Activated CD8-positive, alpha-beta memory T cell treated with anti-CD3 and anti-CD28 coated beads for 1 hour (primary cell): Measurements from ENCODE around the gene LIN7B.
A peak's percentile ranks its signal among the peaks of the same experiment; 100 is the strongest.
"Not testable (repeated sequence)": the region's sequence is repeated elsewhere in the genome, so short reads cannot be mapped to it uniquely, and the experiment has no call there.

Experiments used
- DNase-seq, 2 donors: peaks; one replicate each; pipeline ENCODE4 v3.0.0-alpha.2; 2020; ENCODE audit warnings: low read depth in 1 of 2; ENCODE audit errors: extremely low read depth in 1 of 2

The LIN7B gene

GRCh38 chr19:49141352-49141751 is 27.2 kb downstream of the LIN7B start:
- DNase-seq, result no peak

- DNase-seq, result peak in 1 of 2 donors; percentile 37
Measured at GRCh38 chr19:49142866-49143335, 28.7 kb downstream of the LIN7B start.

DNA sequence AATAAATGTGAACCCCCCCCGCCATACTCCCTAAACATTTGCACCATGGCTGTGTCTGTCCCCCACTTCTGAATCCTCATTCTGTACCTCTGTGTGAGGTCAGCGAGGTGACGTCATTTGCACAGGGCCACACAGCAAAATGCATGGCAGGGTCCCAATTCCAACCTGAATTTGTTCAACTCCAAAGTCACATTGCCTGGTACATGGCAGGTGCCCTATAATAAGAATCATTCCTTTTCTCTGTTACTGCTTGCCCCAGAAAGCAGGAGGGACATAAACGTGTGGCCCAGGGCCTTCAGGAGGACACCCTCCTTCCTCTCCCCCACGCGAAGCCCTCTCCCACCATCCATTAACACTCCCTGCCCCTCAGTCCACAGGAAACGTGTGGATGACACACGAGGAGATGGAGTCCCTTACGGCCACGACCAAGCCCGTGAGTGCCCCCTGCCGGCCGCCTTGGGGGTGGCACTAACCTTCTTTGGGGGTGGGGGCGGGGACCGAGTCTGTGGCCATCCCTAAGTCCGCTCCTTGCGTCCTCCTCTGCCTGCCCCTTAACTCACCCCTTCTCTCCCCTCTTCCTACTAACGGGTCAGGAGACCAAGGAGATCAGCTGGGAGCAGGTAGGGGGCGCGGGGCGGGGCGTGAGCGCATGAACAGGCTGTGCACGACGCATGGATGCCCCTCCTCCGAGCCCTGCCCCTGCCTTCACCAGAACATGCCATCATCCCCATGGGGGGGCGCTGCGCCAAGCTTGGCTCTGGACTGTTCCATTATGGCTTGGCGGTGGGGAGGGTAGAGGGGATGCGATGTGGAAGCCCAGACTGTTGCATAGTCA is 31.6 kb downstream of the LIN7B start:
- peak in 1 of 2 donors; percentile 65 for DNase-seq

GRCh38 chr19:49146408-49146770 is 32.2 kb downstream of the LIN7B start:
- DNase-seq, result not testable (repeated sequence)

DNA sequence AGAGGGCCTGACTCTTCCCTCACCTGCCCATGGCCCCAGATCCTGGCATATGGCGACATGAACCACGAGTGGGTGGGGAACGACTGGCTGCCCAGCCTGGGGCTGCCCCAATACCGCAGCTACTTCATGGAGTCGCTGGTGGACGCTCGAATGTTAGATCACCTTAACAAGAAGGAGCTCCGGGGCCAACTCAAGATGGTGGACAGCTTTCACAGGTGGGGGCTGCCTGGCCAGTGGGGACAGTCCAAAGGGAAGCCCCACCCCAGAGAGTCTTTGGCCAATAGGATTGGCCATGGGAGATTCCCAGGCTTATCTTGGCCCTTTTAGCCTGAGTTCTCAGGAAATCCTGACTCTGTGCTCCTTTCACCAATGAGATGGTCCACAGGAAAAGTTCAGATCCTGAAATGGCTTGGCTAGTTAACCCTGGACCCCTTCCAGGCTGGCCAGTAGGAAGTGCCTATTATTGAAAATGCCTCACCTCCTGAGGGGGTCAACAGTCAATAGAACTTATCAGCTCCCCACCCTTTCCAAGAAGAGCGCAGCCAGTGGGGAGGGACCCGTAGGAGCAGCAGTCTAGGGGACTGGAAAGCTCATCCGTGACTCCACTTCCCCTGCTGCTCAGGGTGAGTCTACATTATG is 34.0 kb downstream of the LIN7B start:
- DNase-seq, result no peak

- DNase-seq, result peak; percentile 52 to 62
Measured at GRCh38 chr19:49148784-49149651, 34.8 kb downstream of the LIN7B start.

DNA sequence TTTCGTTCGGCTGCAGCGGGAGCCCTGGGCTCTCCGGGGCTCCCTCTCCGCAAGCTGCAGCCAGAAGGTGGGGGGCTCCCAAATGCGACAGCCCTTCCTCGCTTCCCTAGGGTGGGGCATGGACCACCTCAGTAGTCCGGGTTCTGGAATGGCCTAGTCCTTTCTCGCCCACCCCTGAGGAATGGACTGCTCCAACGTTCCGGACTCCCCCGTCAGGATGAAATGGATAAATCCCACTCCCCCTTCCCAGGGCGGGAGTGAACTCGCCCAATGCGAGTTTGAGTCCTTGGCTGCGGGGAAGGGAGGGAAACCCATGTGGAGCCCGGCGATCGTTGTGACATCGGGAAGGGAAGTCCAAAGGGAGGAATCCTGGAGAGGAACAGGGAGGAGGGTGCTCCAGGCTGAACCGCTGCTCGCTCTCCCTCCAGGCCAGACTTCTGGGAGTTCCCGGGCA is 35.5 kb downstream of the LIN7B start:
- no peak for DNase-seq

DNA sequence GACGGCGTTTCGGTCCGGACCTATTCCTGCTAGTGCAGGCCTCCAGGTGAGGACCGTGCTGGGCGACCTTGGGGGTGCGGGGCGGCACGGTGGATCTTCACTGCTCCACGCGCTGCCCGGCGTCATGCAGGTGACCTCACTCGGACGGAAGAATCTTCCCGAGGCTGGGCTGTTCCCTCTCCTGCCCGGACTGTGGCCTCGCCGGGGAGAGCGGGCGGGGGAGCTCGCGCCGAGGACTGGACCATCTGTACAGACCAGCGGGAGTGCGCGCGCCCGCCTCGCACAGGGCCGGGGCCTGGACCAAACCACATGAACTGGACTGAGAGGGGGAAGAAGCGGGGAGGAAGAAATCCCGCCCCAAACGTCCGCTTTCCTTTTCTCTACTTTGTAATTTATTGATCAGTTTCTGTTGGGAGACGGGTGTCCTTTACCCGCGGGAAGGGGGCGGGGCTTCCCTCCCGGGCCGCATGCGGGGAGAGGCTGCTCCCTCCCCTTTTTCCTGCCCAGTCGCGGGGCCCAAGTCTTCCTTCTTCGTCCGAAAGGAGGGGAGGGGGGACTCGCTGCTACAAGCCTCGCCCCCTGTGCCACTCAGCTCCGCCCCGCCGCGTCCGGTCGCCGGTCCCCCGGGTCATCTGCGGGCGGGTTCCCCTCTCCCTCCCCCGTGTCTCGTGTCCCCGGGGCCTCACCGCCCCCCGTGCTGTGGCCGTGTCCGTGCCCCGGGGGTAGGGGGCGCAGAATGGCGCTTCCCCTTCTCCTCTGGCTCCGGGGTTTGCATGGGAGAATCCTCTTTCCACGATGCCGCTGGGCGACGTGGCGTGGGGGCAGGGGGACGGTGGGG is 36.2 kb downstream of the LIN7B start:
- DNase-seq, result peak in 1 of 2 donors; percentile 28

- DNase-seq, result no peak
Measured at GRCh38 chr19:49150944-49151243, 36.7 kb downstream of the LIN7B start.

- no peak for DNase-seq
Measured at GRCh38 chr19:49151267-49152118, 37.3 kb downstream of the LIN7B start.

GRCh38 chr19:49152119-49152550 is 38.0 kb downstream of the LIN7B start:
- no peak for DNase-seq

GRCh38 chr19:49153167-49153809 is 39.1 kb downstream of the LIN7B start:
- DNase-seq, result no peak

DNA sequence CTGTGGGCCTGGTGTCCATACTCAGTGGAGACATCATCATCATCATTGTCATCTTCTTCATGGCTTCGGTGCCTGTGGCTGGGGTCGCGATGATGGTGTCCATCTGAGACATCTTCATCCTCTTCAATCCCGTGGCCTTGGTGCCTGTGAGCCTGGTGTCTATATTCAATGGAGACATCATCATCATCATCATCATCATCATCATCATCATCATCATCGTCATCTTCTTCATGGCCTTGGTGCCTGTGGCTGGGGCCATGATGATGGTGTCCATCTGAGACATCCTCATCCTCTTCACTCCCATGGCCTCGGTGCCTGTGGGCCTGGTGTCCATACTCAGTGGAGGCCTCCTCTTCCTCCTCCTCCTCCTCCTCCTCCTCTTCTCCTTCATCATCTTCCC is 40.1 kb downstream of the LIN7B start:
- DNase-seq, result no peak

DNA sequence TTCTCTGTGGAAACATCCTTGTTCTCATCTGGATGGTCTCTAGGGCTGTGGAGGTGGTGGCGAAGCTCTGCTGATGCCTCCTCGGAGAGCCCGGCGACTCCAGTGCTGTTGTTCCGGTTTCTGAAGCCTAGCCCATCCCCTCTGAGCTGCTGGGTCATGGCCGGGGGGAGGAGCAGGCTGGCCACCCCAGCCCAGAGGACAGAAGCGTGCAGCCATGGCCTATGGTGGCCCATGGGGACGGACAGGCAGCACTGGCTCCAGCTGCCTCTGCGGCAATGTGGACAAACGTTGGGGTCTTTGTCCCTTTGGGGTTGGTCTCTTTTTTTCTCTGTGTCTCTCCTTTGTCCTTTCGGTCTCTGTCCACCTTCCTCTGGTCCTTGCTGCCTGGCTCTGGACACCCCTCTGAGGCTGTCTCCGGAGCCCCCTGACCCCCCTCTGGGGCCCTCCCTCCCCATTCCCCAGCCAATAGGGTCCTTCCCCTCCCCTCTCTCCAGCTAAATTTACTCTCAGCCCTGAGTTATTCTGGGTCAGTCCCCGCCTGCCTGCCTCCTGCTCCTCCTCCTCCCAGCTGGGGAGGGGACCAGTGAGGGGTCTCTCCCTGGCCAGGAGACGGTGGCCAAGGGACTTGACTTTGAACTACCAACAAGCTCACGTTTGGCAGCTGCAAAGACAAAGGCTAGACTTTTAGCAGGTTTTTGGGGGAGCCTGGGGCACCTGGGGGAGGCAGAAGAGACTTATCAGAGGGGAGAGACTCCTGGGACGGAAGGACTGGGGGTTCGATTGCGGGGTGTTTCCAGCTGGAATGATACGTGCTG is 41.0 kb downstream of the LIN7B start, which contains the start of gene HRC:
HRC (minus strand) TSS at position 392 of the 815 bp plus-strand sequence; CDS start at position 233, 159 bp downstream.
- DNase-seq, result no peak

DNA sequence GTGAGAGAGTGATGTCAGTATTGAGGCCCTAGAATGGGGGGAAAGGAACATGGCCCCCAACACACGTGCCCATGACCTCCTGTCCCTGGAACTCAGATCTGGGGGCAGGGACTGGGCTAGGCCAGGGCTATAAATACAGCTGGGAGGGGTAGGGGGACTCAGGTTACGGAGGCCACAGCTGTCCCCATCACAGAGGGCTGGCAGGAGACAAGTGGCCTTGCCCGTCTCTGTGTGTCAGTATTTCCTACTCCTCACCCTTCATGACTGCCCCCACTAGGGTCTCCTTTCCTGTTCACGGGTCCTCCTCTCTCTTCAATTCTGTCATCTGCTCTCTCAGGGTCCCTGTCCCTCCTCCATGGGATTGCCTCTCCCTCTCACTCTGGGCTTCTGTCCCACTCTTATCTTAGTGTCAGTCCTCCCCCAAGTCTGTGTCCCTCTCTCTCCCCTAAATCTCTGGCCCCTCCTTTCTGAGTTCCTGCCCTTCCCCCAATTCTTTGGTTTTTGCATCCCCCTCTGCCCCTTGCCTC is 41.7 kb downstream of the LIN7B start:
- DNase-seq, result no peak

GRCh38 chr19:49157445-49158224 is 43.5 kb downstream of the LIN7B start, which contains the start of gene TRPM4:
Gene TRPM4 (plus strand): TSS chr19:49157792. CDS start chr19:49157867, 75 bp downstream.
- DNase-seq, result no peak
